ENCODE results near the gene AEBP2.
"Not testable (repeated sequence)": the region's sequence is repeated elsewhere in the genome, so short reads cannot be mapped to it uniquely, and the experiment has no call there.

AEBP2 gene

DNA sequence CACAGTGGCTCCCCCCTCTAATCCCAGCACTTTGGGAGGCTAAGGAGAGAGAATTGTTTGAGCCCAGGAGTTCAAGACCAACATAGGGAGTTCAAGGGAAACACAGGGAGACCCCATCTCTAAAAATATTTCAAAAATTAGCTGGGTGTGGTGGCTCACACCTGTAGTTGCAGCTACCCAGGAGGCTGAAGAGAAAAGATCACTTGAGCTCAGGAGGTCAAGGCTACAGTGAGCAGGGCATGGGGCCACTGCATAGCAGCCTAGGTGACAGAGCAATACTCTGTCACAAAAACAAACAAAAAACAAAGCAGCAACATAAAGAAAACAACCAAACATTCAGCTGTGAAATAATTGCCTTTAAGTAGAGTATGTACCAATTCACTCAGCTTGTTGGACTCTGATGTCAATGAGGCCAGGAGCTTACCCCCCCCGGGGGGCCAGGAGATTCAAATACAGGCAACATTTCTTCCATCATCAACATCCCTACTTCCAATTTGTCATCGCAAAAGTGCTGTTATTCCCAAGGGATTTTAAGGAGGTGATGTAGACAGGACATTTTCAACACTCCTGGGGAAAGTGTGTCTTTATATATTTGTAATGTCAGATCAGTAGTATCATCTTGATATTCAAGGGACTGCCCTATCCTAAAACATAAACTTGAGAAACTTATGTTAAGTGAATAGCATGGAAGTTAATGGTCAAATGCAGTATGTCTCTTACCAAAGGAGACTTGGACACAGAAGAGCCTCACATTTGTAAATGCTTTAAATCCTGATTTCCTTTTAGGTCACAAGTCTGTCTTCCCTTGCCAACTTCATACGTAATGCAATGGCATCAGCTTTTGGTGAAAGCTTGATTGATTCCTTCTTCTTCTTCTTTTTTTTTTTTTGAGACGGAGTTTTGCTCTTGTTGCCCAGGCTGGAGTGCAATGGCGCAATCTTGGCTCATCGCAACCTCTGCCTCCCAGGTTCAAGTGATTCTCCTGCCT is 40.6 kb upstream of the AEBP2 start:
- TF ChIP-seq, protein P1, sequence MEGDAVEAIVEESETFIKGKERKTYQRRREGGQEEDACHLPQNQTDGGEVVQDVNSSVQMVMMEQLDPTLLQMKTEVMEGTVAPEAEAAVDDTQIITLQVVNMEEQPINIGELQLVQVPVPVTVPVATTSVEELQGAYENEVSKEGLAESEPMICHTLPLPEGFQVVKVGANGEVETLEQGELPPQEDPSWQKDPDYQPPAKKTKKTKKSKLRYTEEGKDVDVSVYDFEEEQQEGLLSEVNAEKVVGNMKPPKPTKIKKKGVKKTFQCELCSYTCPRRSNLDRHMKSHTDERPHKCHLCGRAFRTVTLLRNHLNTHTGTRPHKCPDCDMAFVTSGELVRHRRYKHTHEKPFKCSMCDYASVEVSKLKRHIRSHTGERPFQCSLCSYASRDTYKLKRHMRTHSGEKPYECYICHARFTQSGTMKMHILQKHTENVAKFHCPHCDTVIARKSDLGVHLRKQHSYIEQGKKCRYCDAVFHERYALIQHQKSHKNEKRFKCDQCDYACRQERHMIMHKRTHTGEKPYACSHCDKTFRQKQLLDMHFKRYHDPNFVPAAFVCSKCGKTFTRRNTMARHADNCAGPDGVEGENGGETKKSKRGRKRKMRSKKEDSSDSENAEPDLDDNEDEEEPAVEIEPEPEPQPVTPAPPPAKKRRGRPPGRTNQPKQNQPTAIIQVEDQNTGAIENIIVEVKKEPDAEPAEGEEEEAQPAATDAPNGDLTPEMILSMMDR (IDR thresholded peaks at IDR 0.05) = no peak
- Mint-ChIP-seq H3K36me3 (ENCODE audit: low read depth) (no peaks in the 10 kb centered on the region), H3K27ac (no peak overlapping the region), H3K27me3 (ENCODE audit: low read depth, poor library complexity) (peaks cover 4% of the 10 kb centered on the region), H3K9me3 (no peaks in the 10 kb centered on the region), H3K4me3 (no peak overlapping the region), H3K4me1 (no peaks in the 10 kb centered on the region)
- no peak for DNase-seq

DNA sequence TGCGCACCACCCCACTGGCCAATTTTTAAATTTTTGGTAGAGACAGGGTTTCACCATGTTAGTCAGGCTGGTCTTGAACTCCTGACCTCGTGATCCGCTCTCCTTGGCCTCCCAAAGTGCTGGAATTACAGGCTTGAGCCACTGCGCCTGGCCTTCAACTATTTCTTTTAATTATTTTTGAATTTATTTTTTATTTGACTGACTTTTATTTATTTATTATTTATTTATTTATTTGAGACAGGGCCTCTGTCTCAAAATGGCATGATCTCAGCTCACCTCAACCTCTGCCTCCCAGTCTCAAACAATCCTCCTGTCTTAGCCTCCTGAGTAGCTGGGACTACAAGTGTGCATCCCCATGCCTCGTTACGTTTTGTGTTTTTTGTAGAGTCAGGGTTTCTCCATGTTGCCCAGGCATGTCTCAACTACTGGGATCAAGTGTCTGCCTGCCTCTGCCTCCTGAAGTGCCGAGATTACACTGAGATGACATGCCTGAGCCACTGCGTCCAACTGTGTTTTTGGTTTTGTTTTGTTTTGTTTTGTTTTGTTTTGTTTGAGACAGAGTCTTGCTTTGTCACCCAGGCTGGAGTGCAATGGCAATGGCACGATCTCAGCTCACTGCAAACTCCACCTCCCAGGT is 38.5 kb upstream of the AEBP2 start:
- not testable (repeated sequence) for DNase-seq; H3K9me3 Mint-ChIP-seq; H3K4me3 Mint-ChIP-seq; H3K27ac Mint-ChIP-seq; H3K36me3 Mint-ChIP-seq (ENCODE audit: low read depth); H3K4me1 Mint-ChIP-seq; H3K27me3 Mint-ChIP-seq (ENCODE audit: low read depth, poor library complexity)

DNA sequence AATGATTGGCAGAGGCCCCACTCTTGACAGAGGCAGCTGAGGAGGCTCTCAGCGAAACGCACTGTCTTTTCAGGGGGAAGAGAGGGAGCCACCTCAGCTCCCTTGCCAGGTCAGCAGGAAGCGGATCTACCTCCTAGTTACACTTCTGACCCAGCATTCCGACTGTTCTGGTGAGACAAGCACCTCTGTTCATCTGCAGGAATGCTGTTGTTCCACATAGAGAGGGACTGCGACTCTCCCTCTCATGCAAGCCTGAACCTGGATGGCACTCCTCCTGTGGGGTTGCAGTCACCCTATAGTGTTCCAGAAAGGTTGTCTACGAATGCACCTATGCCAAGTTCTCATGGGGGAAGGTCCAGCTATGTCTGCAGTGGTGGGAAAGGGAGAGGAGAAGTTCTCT is 37.1 kb upstream of the AEBP2 start:
- Mint-ChIP-seq H3K27me3 (ENCODE audit: low read depth, poor library complexity) (peaks cover 7% of the 10 kb centered on the region), H3K36me3 (ENCODE audit: low read depth) (no peaks in the 10 kb centered on the region), H3K27ac (peak overlapping the region; percentile 19), H3K9me3 (no peaks in the 10 kb centered on the region), H3K4me3 (no peak overlapping the region), H3K4me1 (no peaks in the 10 kb centered on the region)
- DNase-seq = no peak
- TF ChIP-seq, protein P1 (IDR thresholded peaks at IDR 0.05) = no peak

DNA sequence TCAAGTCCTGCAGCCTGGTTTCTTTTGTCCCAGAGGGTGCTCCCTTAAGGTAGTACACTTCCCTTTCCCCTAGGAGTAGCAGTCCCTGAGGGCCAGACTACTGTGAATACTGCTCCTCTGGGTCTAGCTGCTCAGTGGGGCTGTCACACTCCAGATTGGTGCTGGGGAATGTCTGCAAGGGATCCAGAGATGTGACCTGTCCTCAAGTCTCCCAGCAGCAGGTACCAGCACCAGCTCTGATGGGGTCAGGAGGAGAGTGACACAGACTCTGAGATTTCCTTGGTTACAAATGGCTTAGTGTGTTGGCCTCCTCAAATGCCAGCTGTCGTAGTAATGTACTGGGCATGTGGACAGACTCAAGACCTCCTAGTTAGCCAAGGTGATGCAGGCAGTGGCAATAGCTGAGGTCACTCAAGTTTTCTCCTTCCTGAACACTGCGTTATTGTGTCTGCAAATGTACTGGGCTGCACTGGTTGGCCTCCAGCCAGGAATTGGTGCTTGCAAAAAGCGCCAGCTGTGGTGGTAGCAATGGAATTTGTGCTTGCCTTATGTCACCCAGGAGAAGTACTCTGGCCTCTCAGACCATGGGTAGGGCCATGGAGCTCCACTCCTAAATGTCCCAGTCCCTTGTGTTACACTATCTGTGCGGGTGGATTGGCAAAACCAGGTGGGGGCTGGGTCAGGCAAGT is 36.4 kb upstream of the AEBP2 start:
- no peaks in the 10 kb centered on the region for H3K9me3 Mint-ChIP-seq
- DNase-seq = no peak
- H3K36me3 Mint-ChIP-seq (ENCODE audit: low read depth) = no peaks in the 10 kb centered on the region
- peaks cover 3% of the 10 kb centered on the region for H3K27me3 Mint-ChIP-seq (ENCODE audit: low read depth, poor library complexity)
- no peak overlapping the region for H3K27ac Mint-ChIP-seq
- no peaks in the 10 kb centered on the region for H3K4me1 Mint-ChIP-seq
- TF ChIP-seq, protein P1 (IDR thresholded peaks at IDR 0.05) = no peak
- H3K4me3 Mint-ChIP-seq = no peak overlapping the region

DNA sequence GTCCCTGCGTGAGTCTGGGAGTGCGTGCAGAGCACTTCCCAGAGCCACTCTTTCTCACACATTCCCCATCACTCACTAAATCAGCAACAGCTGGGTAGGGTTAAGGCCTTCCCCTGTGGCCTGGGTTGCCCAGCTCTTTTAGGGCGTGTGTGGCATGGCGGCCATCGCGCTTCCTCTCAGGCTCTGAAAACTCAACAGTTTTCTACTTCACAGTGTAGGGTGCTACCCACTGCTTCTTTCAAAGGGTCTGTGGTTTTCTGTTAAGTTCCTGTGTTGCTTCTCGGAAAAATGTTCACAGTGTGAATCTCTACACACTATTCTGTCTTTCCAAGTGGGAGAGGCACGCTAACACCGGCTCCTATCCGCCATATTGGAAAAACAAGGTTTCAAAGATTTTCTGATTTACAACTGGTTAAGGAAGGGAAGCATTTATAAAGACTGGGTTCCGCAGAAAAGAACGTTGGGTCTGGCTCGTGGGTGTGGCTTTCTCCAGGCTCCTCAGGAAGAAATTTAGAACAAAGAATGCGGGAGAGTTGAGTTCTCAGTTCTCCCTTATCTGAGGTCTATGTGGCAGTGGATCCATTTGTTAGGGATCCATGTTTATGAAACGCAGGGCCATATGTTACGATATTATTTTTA is 34.9 kb upstream of the AEBP2 start:
- Mint-ChIP-seq H3K27ac (no peak overlapping the region), H3K4me1 (peaks cover 3% of the 10 kb centered on the region), H3K27me3 (ENCODE audit: low read depth, poor library complexity) (peaks cover 3% of the 10 kb centered on the region), H3K36me3 (ENCODE audit: low read depth) (no peaks in the 10 kb centered on the region), H3K9me3 (no peaks in the 10 kb centered on the region), H3K4me3 (no peak overlapping the region)
- DNase-seq = no peak
- TF ChIP-seq, protein P1 (IDR thresholded peaks at IDR 0.05) = no peak

DNA sequence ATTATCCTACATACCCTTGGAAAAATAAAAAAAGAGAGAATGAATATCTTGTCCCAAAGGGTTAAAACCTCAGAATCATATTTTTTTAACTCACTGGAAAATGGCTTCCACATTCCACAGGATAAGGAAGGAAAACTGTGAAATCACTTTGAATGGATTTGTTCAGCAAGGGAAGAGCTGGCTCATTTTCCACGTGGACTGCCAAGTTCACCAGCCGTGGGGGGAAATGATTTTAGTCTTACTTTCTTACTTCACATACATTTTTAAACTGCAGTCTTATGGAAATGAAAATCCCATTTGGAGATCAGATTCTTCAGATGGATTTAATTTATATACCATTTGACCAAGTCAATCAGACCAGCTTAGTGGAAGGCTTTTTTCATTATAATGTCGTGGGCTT is 29.9 kb upstream of the AEBP2 start:
- Mint-ChIP-seq H3K27ac (no peak overlapping the region), H3K36me3 (ENCODE audit: low read depth) (no peaks in the 10 kb centered on the region), H3K4me1 (peaks cover 16% of the 10 kb centered on the region), H3K9me3 (no peaks in the 10 kb centered on the region), H3K4me3 (no peak overlapping the region), H3K27me3 (ENCODE audit: low read depth, poor library complexity) (peaks cover 3% of the 10 kb centered on the region)
- no peak for DNase-seq
- TF ChIP-seq, protein P1 (IDR thresholded peaks at IDR 0.05) = no peak

Data from nephron progenitor cell (in vitro differentiated cells).